Psoas muscle (tissue), 8 donors: ENCODE measurements around the gene ITGA1. TPM values are rescaled to one million over a fixed set of nuclear protein-coding genes. Genes with fewer than 3 reads are reported as not detected.

ENCODE experiments used
- ATAC-seq, 4 donors: fragments of 200-7000 bp; cut with Tn5 transposase; one replicate each; pipeline ENCODE4 v1.9.1; 2020; ENCODE audit warnings: moderate library complexity in 3 of 4, mild to moderate bottlenecking in 2 of 4
- DNase-seq, 2 donors: peaks; one replicate each; pipeline ENCODE4 v3.0.0-alpha.2; 2020
- H3K27ac ChIP-seq: fragments of 200-600 bp; one replicate; pipeline ENCODE4 v1.8.0; 2022
- H3K27me3 ChIP-seq, 3 donors: fragments of 200-600 bp in 1 of 3; one replicate each; pipeline versions ENCODE4 v1.6.1 to v1.8.0; 2013 to 2022; ENCODE audit warnings: low read length in 2 of 3, mild to moderate bottlenecking in 2 of 3, moderate library complexity in 1 of 3; ENCODE audit not compliant: insufficient read depth in 3 of 3
- H3K36me3 ChIP-seq, 2 donors: fragments of 200-600 bp in 1 of 2; one replicate each; pipeline versions ENCODE4 v1.6.1 to v1.8.0; 2013 to 2022; ENCODE audit warnings: low read depth in 1 of 2, mild to moderate bottlenecking in 1 of 2, moderate library complexity in 1 of 2; ENCODE audit not compliant: insufficient read depth in 1 of 2
- H3K4me1 ChIP-seq: fragments of 200-600 bp; one replicate; pipeline ENCODE4 v1.8.0; 2022
- H3K4me3 ChIP-seq: fragments of 200-600 bp; one replicate; pipeline ENCODE4 v1.8.0; 2022; ENCODE audit warnings: mild to moderate bottlenecking
- H3K9me3 ChIP-seq: fragments of 200-600 bp; one replicate; pipeline ENCODE4 v1.8.0; 2022
- WGBS, 3 donors: extraction: QIAGEN DNeasy Blood & Tissue Kit; methylation state at CpG; one replicate each; pipeline versions ENCODE4 v1.1.6 to v1.1.7; 2013; 5-methylcytosine and 5-hydroxymethylcytosine counted together
- intact Hi-C, 2 donors: fragments of 100-400 bp; cut with DNase I; formaldehyde crosslinking; loops; one replicate each; pipeline versions ENCODE4 v1.11.0 to v1.14.2; 2022
- polyA plus RNA-seq, 3 donors: library from polyadenylated mRNA; stranded (reverse); fragments of 200-250 nt; gene quantifications; one replicate each; pipeline ENCODE4 v1.2.3, GENCODE V29; 2013
- total RNA-seq, 4 donors: library from RNA; stranded (reverse); fragmentation: NEBNext Ultra II Directional in 2 of 4; extraction: Animal tissue kit (Norgen Biotek cat#: 25700) in 2 of 4; gene quantifications; one replicate each; pipeline versions ENCODE4 v1.2.1 to v1.2.4, GENCODE V29; 2021 to 2023
- TF ChIP-seq, protein P1 (sequence below): fragments of 200-600 bp; IDR thresholded peaks from one replicate; pipeline ENCODE4 v1.8.0; 2022; ENCODE audit warnings: antibody characterized with exemption
- donor health status: healthy with polysubstance abuse.
- donor health status: DM: no; HTN: no; CAD: no; lungs with moderate emphysema.
- donor health status: Bipolar disorder and iron deficiency.
- donor health status: healthy.
- donor health status: DM: yes; HTN: yes; CAD: no.
- donor health status: DM: no; HTN: no; CAD: no.
- donor health status: DM: no; HTN: no; CAD: no.
- donor health status: DM: yes; HTN: yes; CAD: no.

Gene ITGA1
- total and polyA plus RNA-seq, 7 donors: 3.4 to 29.3 (median 13.0) TPM

GRCh38 chr5:52906343-52906742, 118.6 kb downstream of the ITGA1 start:
- no peak for DNase-seq
- no peaks in the 10 kb centered on the region for H3K4me1 ChIP-seq
- no peaks in the 10 kb centered on the region for H3K27me3 ChIP-seq
- no peak overlapping the region for H3K27ac ChIP-seq
- TF ChIP-seq, protein P1, sequence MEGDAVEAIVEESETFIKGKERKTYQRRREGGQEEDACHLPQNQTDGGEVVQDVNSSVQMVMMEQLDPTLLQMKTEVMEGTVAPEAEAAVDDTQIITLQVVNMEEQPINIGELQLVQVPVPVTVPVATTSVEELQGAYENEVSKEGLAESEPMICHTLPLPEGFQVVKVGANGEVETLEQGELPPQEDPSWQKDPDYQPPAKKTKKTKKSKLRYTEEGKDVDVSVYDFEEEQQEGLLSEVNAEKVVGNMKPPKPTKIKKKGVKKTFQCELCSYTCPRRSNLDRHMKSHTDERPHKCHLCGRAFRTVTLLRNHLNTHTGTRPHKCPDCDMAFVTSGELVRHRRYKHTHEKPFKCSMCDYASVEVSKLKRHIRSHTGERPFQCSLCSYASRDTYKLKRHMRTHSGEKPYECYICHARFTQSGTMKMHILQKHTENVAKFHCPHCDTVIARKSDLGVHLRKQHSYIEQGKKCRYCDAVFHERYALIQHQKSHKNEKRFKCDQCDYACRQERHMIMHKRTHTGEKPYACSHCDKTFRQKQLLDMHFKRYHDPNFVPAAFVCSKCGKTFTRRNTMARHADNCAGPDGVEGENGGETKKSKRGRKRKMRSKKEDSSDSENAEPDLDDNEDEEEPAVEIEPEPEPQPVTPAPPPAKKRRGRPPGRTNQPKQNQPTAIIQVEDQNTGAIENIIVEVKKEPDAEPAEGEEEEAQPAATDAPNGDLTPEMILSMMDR: no peak
- no peak overlapping the region for H3K4me3 ChIP-seq
- 95 to 99% (median 98%) methylated on average over 1 of the region's 1 CpG for WGBS, 3 donors
- no peak for ATAC-seq
- no peaks in the 10 kb centered on the region for H3K9me3 ChIP-seq
- H3K36me3 ChIP-seq: no peaks in the 10 kb centered on the region
- intact Hi-C loops: no loop called here

DNA sequence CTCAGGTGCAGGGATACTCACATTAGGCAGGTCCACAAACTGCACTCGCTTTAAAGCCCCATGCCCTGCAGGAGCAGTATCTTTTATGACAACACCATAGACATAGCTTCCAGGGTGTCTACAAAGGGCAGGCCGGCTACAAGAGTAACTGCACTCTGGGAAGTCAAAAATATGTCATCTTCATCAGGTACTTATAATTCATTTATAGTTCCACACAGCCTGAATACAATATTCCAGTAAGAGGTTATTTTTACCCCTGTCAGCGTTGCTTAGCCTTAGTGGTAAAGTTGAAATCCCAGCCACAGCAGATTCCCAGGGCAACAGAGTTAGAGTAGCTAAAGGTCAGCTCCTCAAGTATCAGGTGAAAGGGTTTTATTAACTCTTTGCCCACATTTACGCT, 119.1 kb downstream of the ITGA1 start:
- 54 to 72% (median 56%) methylated on average over 4 of the region's 4 CpGs for WGBS, 3 donors
- Histone ChIP-seq H3K36me3 (no peaks in the 10 kb centered on the region), H3K27me3 (no peaks in the 10 kb centered on the region), H3K9me3 (no peaks in the 10 kb centered on the region), H3K4me1 (no peaks in the 10 kb centered on the region), H3K4me3 (no peak overlapping the region), H3K27ac (no peak overlapping the region)
- intact Hi-C loops: no loop called here
- TF ChIP-seq, protein P1: no peak
- DNase-seq (no peak), ATAC-seq (no peak)

GRCh38 chr5:52909192-52909591, 121.5 kb downstream of the ITGA1 start:
- Histone ChIP-seq H3K4me1 (no peaks in the 10 kb centered on the region), H3K27me3 (no peaks in the 10 kb centered on the region), H3K36me3 (no peaks in the 10 kb centered on the region), H3K27ac (no peak overlapping the region), H3K9me3 (no peaks in the 10 kb centered on the region), H3K4me3 (no peak overlapping the region)
- no peak for ATAC-seq
- no peak for DNase-seq
- intact Hi-C loops: no loop called here
- TF ChIP-seq, protein P1: no peak
- 7 to 18% (median 16%) methylated on average over 1 of the region's 1 CpG for WGBS, 3 donors

DNA sequence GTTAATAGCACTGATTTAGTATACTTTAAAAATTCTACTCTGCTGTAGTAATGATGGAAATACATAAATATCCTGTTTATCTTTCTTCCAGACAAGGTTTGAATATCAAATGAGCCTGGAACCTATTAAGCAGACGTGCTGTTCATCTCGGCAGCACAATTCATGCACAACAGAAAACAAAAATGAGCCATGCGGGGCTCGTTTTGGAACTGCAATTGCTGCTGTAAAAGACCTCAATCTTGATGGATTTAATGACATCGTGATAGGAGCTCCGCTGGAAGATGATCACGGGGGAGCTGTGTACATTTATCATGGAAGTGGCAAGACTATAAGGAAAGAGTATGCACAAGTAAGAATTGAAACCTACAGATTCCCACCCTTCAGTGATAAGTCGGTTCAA, 122.4 kb downstream of the ITGA1 start:
- Histone ChIP-seq H3K27ac (no peak overlapping the region), H3K9me3 (no peaks in the 10 kb centered on the region), H3K27me3 (no peaks in the 10 kb centered on the region), H3K4me3 (no peak overlapping the region), H3K4me1 (no peaks in the 10 kb centered on the region), H3K36me3 (no peaks in the 10 kb centered on the region)
- ATAC-seq: no peak
- no peak for DNase-seq
- TF ChIP-seq, protein P1: no peak
- intact Hi-C loops: loop anchor here in 1 of 2 donors (10.0 kb wide), 1 partner anchor 245 kb away; no protein-coding TSS in a partner anchor
- WGBS, 3 donors: 36 to 52% (median 37%) methylated on average over 8 of the region's 8 CpGs
